ENCODE measurements around the gene TAMALIN.
"Not testable (repeated sequence)": the region's sequence is repeated elsewhere in the genome, so short reads cannot be mapped to it uniquely, and the experiment has no call there.

The TAMALIN gene

GRCh38 chr12:51976376-51977160 is 30.2 kb upstream of the TAMALIN start:
- H3K36me3 ChIP-seq, result peaks cover 59% of the 10 kb centered on the region
- no peak for TF ChIP-seq CTCF (IDR thresholded peaks at IDR 0.05; ENCODE audit: low read depth, low read length)

GRCh38 chr12:51977320-51977753 is 29.4 kb upstream of the TAMALIN start:
- no peak overlapping the region for H3K4me3 ChIP-seq (ENCODE audit: low read depth, low read length)
- no peaks in the 10 kb centered on the region for H3K9me3 ChIP-seq (ENCODE audit: severe bottlenecking)
- no peaks in the 10 kb centered on the region for H3K27me3 ChIP-seq (ENCODE audit: insufficient read depth, low read depth, severe bottlenecking)
- peaks cover 63% of the 10 kb centered on the region for H3K36me3 ChIP-seq
- no peak for TF ChIP-seq CTCF (IDR thresholded peaks at IDR 0.05; ENCODE audit: low read depth, low read length)
- H3K27ac ChIP-seq, result no peak overlapping the region
- no peak for DNase-seq

More at GRCh38 chr12:51976376-51977160, 30.2 kb upstream of the TAMALIN start:
- no peak overlapping the region; the same call in 1 of the 2 replicates for H3K27ac ChIP-seq
- DNase-seq, result no peak
- no peak overlapping the region for H3K4me3 ChIP-seq (ENCODE audit: low read depth, low read length)
- no peaks in the 10 kb centered on the region for H3K27me3 ChIP-seq (ENCODE audit: insufficient read depth, low read depth, severe bottlenecking)
- H3K9me3 ChIP-seq (ENCODE audit: severe bottlenecking), result no peaks in the 10 kb centered on the region

- not testable (repeated sequence) for H3K4me3 ChIP-seq (ENCODE audit: low read depth, low read length)
- H3K36me3 ChIP-seq, result peaks cover 83% of the 10 kb centered on the region
These were observed 27.4 kb upstream of the TAMALIN start for GRCh38 chr12:51979306-51979705.

GRCh38 chr12:51980051-51980808 is 26.5 kb upstream of the TAMALIN start:
- Histone ChIP-seq H3K9me3 (ENCODE audit: severe bottlenecking) (no peaks in the 10 kb centered on the region), H3K27ac (peak overlapping the region; percentile 24; the same call in 1 of the 2 replicates), H3K4me3 (ENCODE audit: low read depth, low read length) (no peak overlapping the region), H3K36me3 (peaks cover 90% of the 10 kb centered on the region), H3K27me3 (ENCODE audit: insufficient read depth, low read depth, severe bottlenecking) (no peaks in the 10 kb centered on the region)
- peak; percentile 53 for DNase-seq
- TF ChIP-seq CTCF (IDR thresholded peaks at IDR 0.05; ENCODE audit: low read depth, low read length), result peak; percentile 89

More at GRCh38 chr12:51979306-51979705, 27.4 kb upstream of the TAMALIN start:
- not testable (repeated sequence) for DNase-seq; H3K27me3 ChIP-seq (ENCODE audit: insufficient read depth, low read depth, severe bottlenecking); H3K27ac ChIP-seq; H3K9me3 ChIP-seq (ENCODE audit: severe bottlenecking)

- H3K27me3 ChIP-seq (ENCODE audit: insufficient read depth, low read depth, severe bottlenecking), result no peaks in the 10 kb centered on the region
- H3K9me3 ChIP-seq (ENCODE audit: severe bottlenecking), result no peaks in the 10 kb centered on the region
- no peak for DNase-seq
- peak overlapping the region; percentile 24; the same call in 1 of the 2 replicates for H3K27ac ChIP-seq
- H3K4me3 ChIP-seq (ENCODE audit: low read depth, low read length), result no peak overlapping the region
- TF ChIP-seq CTCF (IDR thresholded peaks at IDR 0.05; ENCODE audit: low read depth, low read length), result no peak
- H3K36me3 ChIP-seq, result peaks cover 90% of the 10 kb centered on the region
These were observed 26.0 kb upstream of the TAMALIN start for GRCh38 chr12:51980809-51981127.

- no peaks in the 10 kb centered on the region for H3K27me3 ChIP-seq (ENCODE audit: insufficient read depth, low read depth, severe bottlenecking)
- H3K4me3 ChIP-seq (ENCODE audit: low read depth, low read length), result no peak overlapping the region
- peaks cover 90% of the 10 kb centered on the region for H3K36me3 ChIP-seq
- DNase-seq, result no peak
- H3K27ac ChIP-seq, result no peak overlapping the region; the same call in 1 of the 2 replicates
- no peak for TF ChIP-seq CTCF (IDR thresholded peaks at IDR 0.05; ENCODE audit: low read depth, low read length)
- no peaks in the 10 kb centered on the region for H3K9me3 ChIP-seq (ENCODE audit: severe bottlenecking)
These were observed 22.1 kb upstream of the TAMALIN start for GRCh38 chr12:51984657-51985056.
